Amygdala (tissue), 56 donors: Measurements from ENCODE around the gene CIC.
A peak's percentile ranks its signal among the peaks of the same experiment; 100 is the strongest.

ENCODE experiments used
- DNase-seq, 56 donors: peaks; one replicate each; lab custom pipeline; 2025; lab: John Stamatoyannopoulos, UW

The CIC gene

DNA sequence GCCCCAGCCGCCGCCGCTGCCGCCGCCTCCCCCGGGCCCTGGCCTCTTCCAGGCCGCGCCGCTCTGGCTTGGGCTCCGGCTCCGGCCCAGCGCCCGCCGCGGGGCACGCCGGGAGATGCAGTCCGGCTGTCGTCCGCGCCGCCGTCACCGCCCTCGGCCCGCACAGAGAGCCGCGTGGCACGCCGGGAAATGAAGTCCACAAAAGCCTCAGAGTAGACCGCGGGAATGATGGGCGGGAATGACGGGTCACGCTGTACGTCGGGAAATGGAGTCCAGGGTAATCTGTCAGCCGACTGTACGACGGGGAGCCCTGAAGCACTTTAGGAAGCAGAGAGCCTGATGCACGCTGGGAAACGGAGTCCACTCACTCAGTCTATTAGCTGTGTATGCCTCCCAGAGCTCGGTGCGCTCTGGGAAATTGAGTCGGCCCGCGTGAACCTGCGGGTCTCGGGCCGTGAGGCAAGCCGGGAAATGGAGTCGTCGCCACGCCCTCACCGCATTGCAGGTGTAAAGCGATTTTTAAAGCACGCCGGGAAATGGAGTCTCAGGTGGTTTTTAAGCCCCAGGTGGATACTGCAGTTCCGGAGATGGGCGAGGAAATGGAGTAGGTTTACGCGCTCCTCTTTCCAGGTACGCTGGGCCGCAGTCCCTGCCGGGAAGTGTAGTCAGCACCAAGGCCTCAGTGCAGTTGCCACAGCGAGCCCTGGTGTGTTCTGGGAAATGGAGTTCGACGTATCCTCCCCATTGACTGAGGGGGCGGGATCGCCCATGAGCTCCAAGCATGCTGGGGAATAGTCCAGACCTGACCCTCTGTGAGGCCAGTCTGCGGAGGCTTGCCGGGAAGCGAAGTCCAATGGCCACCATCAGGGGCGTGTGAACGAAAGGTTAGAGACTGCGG is 26.3 kb upstream of the CIC start, which contains the start of gene GSK3A:
Gene GSK3A, minus strand, starts transcription at position 91 of the 898 bp plus-strand sequence. CDS start 137 bp downstream, outside the sequence.
- DNase-seq, result peak; percentile 86 to 100 (median 99)

- peak; percentile 55 to 97 (median 88) for DNase-seq
Measured at GRCh38 chr19:42244347-42245220, 24.5 kb upstream of the CIC start.

- DNase-seq, result no peak
Measured at GRCh38 chr19:42245231-42245630, 23.8 kb upstream of the CIC start.

GRCh38 chr19:42246143-42246921 is 22.7 kb upstream of the CIC start:
- DNase-seq, result peak in 52 of 56 donors; percentile 11 to 91 (median 77)

GRCh38 chr19:42246922-42247639 is 22.0 kb upstream of the CIC start:
- DNase-seq, result no peak

- no peak for DNase-seq
Measured at GRCh38 chr19:42247640-42248199, 21.3 kb upstream of the CIC start.

- DNase-seq, result no peak
Measured at GRCh38 chr19:42248270-42249148, 20.5 kb upstream of the CIC start.

- DNase-seq, result no peak
Measured at GRCh38 chr19:42249149-42249750, 19.8 kb upstream of the CIC start.

- no peak for DNase-seq
Measured at GRCh38 chr19:42249769-42250168, 19.3 kb upstream of the CIC start.

GRCh38 chr19:42250183-42250665 is 18.8 kb upstream of the CIC start:
- peak in 3 of 56 donors; percentile 32 to 61 (median 53) for DNase-seq

DNA sequence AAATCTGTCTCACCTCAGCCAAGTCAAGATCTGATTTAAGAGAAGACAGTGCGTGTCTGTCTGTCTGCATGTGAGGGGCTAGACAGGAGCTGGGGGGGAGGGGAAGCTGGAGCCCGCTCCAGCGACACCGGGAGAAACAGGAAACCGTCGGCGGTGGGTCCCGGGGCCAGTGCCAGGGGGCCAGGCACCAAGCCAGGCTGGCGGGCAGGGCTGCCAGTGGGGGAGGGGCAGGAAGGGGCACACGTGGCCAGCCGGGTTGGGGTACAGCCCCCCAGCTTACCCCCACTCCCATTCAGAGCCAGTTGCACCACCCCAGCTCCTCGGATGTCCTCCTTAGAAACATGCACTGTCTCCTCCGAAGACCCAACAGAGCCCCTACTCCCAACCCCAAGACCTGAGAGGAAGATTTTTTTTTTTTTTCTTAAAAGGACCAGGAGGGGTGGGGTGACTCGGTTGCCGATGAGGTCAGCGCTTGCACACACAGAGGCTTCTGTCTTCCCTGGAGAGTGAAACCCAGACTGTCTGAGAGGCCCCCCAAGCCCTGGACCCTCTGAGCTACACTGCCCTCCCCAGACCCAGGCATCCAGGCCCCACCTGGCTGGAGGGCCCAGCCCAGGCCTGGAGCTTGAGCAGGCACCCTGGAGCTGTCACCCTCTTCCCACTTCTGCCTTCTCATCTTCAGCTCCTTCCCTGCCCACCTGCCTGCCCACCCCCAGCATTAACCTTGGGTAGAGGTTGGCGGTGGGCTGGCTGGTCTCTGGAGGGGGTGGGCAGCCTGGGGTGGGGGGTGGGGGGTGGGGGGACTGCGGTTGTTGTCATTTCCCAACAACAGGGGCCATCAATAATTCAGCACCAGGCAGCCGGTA is 18.2 kb upstream of the CIC start:
- peak in 40 of 56 donors; percentile 15 to 77 (median 46) for DNase-seq

DNA sequence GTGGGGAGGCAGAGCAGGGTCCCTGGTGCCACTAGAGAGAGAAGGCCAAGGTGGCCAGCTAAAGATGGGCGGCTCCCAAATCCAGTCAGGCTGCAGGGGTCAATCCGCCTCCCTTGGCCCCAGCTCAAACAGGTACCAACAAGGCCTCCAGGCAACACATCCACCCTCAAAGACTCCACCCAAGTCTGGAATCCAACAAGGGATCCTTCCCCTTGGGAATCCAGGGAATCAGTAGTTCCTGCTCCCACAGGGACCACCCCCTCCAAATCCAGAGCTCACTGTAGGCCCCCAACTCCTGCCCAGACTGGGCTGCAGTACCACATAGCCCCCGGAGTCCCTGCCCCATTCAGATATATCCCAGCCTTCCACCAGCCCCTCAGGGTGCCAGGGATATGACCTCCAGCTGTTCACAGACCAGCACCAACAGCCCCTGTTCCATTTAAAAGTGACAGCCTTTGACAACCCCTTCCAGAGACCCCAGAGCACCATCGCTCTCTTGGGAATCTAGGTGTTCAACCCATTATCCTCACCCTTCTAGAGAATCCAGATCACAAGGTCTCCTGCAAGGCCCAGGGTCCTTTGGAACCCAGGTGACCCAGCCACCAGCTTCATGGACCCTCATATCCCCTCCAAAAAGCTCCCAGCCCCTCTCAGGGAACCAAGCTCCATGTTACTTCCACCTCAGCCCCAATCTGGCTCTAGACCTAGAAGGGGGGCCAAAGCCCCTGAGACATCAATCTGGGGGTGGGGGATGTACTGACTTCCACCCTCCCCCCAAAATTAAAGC is 17.3 kb upstream of the CIC start:
- DNase-seq, result peak in 1 of 56 donors; percentile 63

DNA sequence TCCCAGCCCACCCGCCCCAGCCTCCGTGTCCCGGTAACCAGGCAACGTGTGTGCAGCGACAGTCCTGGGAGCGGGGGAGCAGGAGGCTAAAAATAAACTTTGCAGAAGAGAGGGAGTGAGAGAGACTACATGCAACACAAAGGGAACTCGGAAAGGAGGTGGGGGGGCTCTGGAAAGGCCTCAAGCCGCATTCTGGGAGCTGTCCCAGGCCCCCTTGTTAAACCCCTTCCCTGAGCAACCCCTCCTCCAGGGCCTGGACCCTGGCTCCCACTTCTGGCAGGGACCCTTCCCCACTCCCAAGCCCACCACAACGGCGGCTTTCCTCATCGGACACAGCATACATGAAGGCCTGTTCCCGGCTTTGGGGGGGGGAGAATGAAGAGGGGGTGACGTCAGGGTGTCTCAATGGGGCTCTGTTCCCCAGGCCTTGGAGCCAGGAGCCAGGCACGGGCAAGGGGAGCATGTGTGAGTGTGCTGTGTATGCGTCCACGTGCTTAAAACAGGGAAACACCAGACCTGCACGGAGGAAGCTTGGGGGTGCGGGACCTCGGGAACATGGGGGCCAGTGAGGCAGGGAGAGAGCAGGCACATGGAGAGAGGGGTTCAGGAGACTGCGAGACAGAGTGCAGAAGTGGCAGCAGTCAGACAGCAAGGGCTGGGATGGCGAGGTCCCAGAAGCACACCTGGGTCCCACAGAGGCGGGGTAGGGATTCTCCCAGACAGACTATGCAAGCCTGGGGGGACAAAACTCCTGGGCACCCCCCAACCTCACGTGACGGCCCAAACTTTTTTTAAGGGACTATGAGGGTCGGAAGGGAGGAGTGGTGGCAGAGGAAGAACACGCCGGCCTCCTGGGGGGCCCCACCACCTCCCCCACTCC is 16.4 kb upstream of the CIC start:
- DNase-seq, result peak in 55 of 56 donors; percentile 53 to 94 (median 83)

DNA sequence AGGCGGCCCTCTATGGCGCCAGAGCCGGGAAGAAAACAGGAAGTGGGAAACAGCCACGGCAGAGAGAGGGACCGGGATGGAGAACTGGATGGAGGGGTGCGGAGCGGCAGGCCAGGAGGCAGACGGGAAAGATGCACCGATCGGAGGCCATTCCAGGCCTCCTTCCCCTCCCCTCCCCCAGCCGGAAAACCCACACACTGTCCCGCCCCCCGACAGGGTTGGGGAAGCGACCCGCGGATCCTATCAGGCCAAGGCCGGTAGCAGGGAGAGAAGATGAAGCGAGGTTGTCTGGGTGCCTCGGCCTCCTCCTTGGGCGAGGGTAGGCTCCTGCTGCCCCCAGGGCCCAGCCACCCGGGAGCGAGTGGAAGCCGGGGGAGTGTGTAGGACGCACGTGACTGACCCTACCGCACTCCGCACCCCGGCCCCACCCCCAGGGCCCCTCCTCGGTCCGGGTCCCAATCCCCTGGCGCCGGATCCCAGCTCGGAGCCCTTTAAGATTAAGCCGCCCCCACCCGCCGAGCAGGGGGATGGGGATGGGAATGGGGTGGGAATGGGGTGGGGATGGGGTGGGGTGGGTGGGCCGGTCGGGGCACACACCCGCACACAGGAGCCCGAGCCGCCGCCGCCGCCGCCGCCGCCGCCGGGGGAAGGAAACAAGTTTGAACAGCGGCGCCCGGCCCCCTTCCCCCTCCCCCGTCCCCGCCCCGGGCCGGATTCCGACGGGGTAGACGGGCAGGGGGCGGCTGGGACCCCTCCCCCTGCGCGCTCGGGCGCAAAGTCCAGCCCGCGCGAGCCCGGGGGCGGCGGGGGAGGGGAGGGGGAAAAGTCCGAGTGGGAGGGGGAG is 15.6 kb upstream of the CIC start:
- DNase-seq, result peak in 37 of 56 donors; percentile 23 to 73 (median 59)
